Transverse colon (tissue), 4 donors: ENCODE data around the gene CELSR2. TPM values are rescaled to one million over a fixed set of nuclear protein-coding genes. Genes with fewer than 3 reads are reported as not detected.
"Not testable (repeated sequence)": the region's sequence is repeated elsewhere in the genome, so short reads cannot be mapped to it uniquely, and the experiment has no call there.

Experiments used
- DNase-seq: peaks from one replicate; pipeline ENCODE4 v3.0.0-alpha.2; 2019
- H3K27ac ChIP-seq, 4 donors: fragments of 200-600 bp; sonication (generic); 2 replicates each; pipeline ENCODE4 v1.5.1; 2016 to 2018; ENCODE audit warnings: inconsistent platforms in 4 of 4
- H3K27me3 ChIP-seq: fragments of 200-600 bp; sonication (generic); 2 replicates; pipeline ENCODE4 v1.5.1; 2017; ENCODE audit warnings: inconsistent platforms
- H3K36me3 ChIP-seq, 4 donors: fragments of 200-600 bp; sonication (generic); 2 replicates each; pipeline ENCODE4 v1.5.1; 2017 to 2019; ENCODE audit warnings: inconsistent platforms in 4 of 4
- H3K4me1 ChIP-seq, 4 donors: fragments of 200-600 bp; sonication (generic); 2 replicates each; pipeline ENCODE4 v1.5.1; 2017 to 2020; ENCODE audit warnings: inconsistent platforms in 4 of 4
- H3K4me3 ChIP-seq, 4 donors: fragments of 200-600 bp; sonication (generic); 1 replicate in 1 of 4; 2 replicates in 3 of 4; pipeline versions ENCODE4 v1.5.1 to v1.6.1; 2017 to 2019; ENCODE audit warnings: inconsistent platforms in 4 of 4
- H3K9me3 ChIP-seq, 2 donors: fragments of 200-600 bp; sonication (generic); 2 replicates each; pipeline ENCODE4 v1.5.1; 2017 to 2019; ENCODE audit warnings: inconsistent platforms in 2 of 2
- EP300 ChIP-seq: sonication (generic); formaldehyde crosslinking; IDR thresholded peaks from one replicate; pipeline ENCODE4 v1.6.1; 2017; ENCODE audit warnings: antibody characterized with exemption, low read depth
- POLR2A ChIP-seq: fragments of 450-650 bp; IDR thresholded peaks from one replicate; pipeline ENCODE4 v1.6.1; 2016; ENCODE audit warnings: antibody characterized with exemption, mild to moderate bottlenecking, moderate library complexity
- POLR2AphosphoS5 ChIP-seq, 3 donors: sonication (generic); formaldehyde crosslinking; IDR thresholded peaks; one replicate each; pipeline ENCODE4 v1.6.1; 2016; ENCODE audit warnings: antibody characterized with exemption in 3 of 3
- WGBS, 2 donors: methylation state at CpG; one replicate each; pipeline ENCODE4 v1.1.5; 2018; ENCODE audit warnings: low coverage in 1 of 2; 5-methylcytosine and 5-hydroxymethylcytosine counted together
- in situ Hi-C, 4 donors: fragments of 200-750 bp; cut with MboI; loops; one replicate each; pipeline versions ENCODE4 v1.15.0 to v1.15.1; 2017; ENCODE audit warnings: low sequenced_read_pairs in 3 of 4, low pct_ligation_motif_present in 1 of 4, low pct_unique_long_range_greater_than_20kb in 1 of 4
- intact Hi-C: fragments of 100-400 bp; cut with DNase I; formaldehyde crosslinking; loops from one replicate; pipeline ENCODE4 v1.15.1; 2023; ENCODE audit warnings: low total_unique reads
- total RNA-seq, 4 donors: library from RNA; depleted of rRNA; stranded (reverse); fragments of >200 nt; gene quantifications; one replicate each; pipeline ENCODE4 v1.1.0, GENCODE V29; 2016
- TF ChIP-seq, protein P1 (sequence below), 5 experiments: fragments of 200-600 bp in 3 of 5; fragments of 450-650 bp in 2 of 5; sonication (generic) in 3 of 5; IDR thresholded peaks; 1 replicate in 2 of 5; 2 replicates in 3 of 5; pipeline ENCODE4 v1.5.1; 2016 to 2017; ENCODE audit warnings: antibody characterized with exemption in 5 of 5, inconsistent platforms in 3 of 5, mild to moderate bottlenecking in 2 of 5, moderate library complexity in 1 of 5

CELSR2 gene
- total RNA-seq, 4 donors from 2014 or later: 1.8 to 3.7 (median 3.2) TPM

DNA sequence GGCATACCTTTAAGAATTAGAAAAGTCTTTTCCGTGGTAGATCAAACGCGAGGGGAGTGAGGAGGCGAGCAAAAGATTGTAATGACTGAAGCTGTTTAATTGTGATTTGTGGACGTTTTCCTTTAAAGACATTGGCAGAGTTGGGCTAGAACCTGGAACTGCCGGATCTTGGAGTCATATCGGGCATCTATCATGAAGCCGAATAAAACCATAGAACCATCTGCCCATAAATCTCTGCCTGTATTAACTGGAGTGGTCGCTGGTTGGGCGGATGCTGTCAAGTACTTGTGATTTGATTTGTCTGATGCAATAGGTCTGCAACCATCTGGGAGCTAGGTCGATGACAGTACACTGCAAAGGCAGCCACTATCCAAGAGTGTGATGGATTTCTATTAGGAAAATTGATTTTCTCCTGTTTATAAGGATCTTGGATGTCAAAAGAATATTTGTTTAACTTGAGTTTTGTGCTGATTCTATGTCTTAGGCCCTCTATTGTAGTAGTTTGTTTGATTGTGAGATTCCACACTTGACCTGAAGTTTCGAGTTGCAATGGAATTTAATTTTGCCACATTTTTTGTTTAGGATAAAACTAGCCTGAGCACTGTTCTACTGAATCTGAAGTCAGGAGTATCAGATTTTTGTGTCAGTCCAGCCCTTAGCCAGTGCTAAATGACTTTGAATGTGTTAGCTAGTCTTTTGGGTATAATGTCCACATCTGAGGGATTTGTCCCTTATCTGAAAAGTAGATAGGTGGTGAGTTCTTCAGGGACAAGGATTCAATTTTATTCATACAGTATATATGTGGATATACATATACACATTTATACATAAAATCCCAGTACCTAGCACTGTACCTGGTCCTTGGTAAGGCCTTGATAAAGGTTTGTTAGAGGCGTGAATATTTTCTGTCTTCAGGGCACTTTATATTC, 34.4 kb upstream of the CELSR2 start:
- Histone ChIP-seq H3K27me3 (no peaks in the 10 kb centered on the region), H3K27ac (peak overlapping the region; percentile 92 to 98 (median 96)), H3K36me3 (no peaks in the 10 kb centered on the region), H3K9me3 (no peaks in the 10 kb centered on the region), H3K4me1 (peaks cover 19 to 48% (median 32%) of the 10 kb centered on the region in 4 donors), H3K4me3 (peak overlapping the region; percentile 55 to 90 (median 82))
- peak in 2 of 3 donors; percentile 15 to 19 for TF ChIP-seq POLR2AphosphoS5 (IDR thresholded peaks at IDR 0.05)
- no peak for TF ChIP-seq EP300
- WGBS, 2 donors: 11 to 13% methylated on average over 10 to 13 of the region's 13 CpGs
- peak; percentile 59 for DNase-seq
- intact Hi-C loops (no loop called here), in situ Hi-C loops (no loop called here)

DNA sequence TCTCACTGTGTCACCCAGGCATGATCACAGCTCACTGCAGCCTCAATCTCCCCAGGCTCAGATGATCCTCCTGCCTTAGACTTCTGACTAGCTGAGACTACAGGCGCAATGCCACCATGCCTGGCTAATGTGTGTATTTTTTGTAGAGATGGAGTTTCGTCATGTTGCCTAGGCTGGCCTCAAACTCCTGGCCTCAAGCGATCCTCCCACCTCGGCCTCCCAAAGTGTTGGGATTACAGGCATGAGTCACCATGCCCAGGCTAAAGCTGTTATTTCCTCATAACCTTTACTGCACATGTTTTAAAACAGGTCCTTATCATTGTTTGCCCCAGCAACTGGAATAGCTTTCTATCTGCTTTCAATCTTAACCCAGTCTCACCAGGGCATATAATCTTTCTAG, 32.7 kb upstream of the CELSR2 start:
- WGBS, 2 donors: 77 to 87% methylated on average over 3 to 4 of the region's 4 CpGs
- no peak overlapping the region for H3K4me3 ChIP-seq
- in situ Hi-C loops: no loop called here
- H3K9me3 ChIP-seq: no peaks in the 10 kb centered on the region
- peak; percentile 36 for DNase-seq
- H3K27me3 ChIP-seq: no peaks in the 10 kb centered on the region
- TF ChIP-seq POLR2AphosphoS5 (IDR thresholded peaks at IDR 0.05): peak in 1 of 3 donors; percentile 41
- TF ChIP-seq, protein P1, sequence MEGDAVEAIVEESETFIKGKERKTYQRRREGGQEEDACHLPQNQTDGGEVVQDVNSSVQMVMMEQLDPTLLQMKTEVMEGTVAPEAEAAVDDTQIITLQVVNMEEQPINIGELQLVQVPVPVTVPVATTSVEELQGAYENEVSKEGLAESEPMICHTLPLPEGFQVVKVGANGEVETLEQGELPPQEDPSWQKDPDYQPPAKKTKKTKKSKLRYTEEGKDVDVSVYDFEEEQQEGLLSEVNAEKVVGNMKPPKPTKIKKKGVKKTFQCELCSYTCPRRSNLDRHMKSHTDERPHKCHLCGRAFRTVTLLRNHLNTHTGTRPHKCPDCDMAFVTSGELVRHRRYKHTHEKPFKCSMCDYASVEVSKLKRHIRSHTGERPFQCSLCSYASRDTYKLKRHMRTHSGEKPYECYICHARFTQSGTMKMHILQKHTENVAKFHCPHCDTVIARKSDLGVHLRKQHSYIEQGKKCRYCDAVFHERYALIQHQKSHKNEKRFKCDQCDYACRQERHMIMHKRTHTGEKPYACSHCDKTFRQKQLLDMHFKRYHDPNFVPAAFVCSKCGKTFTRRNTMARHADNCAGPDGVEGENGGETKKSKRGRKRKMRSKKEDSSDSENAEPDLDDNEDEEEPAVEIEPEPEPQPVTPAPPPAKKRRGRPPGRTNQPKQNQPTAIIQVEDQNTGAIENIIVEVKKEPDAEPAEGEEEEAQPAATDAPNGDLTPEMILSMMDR (IDR thresholded peaks at IDR 0.05): no peak
- H3K36me3 ChIP-seq: no peaks in the 10 kb centered on the region
- intact Hi-C loops: no loop called here
- H3K27ac ChIP-seq: peak overlapping the region; percentile 42 to 98 (median 96)
- peaks cover 19 to 48% (median 32%) of the 10 kb centered on the region in 4 donors for H3K4me1 ChIP-seq

DNA sequence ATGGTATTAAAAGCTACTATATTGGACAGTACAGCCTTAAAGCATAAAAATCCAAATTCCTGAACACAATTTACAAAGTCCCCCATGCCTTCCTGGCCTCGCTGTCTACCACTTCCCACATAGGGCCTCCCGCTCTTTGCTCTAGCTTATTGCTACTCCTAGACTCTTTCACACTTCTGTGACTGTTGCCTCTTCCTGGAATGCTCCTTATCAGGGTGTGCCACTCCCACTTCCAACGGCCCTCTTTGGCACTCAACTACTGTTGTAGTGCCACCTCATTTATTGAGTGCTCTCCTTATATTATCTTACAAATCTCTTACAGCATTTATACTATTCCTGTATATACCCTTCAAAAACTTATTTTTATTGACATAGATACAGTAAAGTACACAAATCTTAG, 30.8 kb upstream of the CELSR2 start:
- no peaks in the 10 kb centered on the region for H3K36me3 ChIP-seq
- WGBS, 2 donors: 56 to 74% methylated on average over 3 of the region's 3 CpGs
- H3K4me3 ChIP-seq: no peak overlapping the region
- no peaks in the 10 kb centered on the region for H3K27me3 ChIP-seq
- TF ChIP-seq, protein P1 (IDR thresholded peaks at IDR 0.05): no peak
- TF ChIP-seq POLR2AphosphoS5 (IDR thresholded peaks at IDR 0.05) (peak in 2 of 3 donors; percentile 54 to 70), EP300 (peak; percentile 77), POLR2A (peak; percentile 49)
- H3K9me3 ChIP-seq: no peaks in the 10 kb centered on the region
- peaks cover 19 to 43% (median 29%) of the 10 kb centered on the region in 4 donors for H3K4me1 ChIP-seq
- in situ Hi-C loops (no loop called here), intact Hi-C loops (no loop called here)
- peak; percentile 83 for DNase-seq
- H3K27ac ChIP-seq: peak overlapping the region; percentile 58 to 97 (median 84)

DNA sequence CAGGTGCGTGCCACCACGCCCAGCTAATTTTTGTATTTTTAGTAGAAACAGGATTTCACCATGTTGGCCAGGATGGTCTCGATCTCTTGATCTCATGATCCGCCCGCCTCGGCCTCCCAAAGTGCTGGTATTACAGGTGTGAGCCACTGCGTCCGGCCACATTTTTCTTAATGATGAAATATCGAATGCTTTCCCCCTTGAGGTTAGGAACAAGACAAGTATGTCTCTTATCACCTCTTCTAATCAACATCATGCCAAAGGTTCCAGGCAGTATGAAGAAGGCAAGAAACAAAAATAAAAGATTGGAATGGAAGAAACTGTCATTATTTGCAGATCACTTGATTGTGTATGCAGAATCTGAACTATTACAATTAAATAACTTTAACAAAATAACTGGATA, 28.1 kb upstream of the CELSR2 start:
- H3K27ac ChIP-seq, in situ Hi-C loops, DNase-seq, H3K36me3 ChIP-seq, H3K9me3 ChIP-seq, H3K4me3 ChIP-seq, H3K27me3 ChIP-seq, intact Hi-C loops: not testable (repeated sequence)
- WGBS, 2 donors: 94 to 96% methylated on average over 7 to 9 of the region's 9 CpGs
- H3K4me1 ChIP-seq: peaks cover 7 to 27% (median 15%) of the 10 kb centered on the region in 4 donors

DNA sequence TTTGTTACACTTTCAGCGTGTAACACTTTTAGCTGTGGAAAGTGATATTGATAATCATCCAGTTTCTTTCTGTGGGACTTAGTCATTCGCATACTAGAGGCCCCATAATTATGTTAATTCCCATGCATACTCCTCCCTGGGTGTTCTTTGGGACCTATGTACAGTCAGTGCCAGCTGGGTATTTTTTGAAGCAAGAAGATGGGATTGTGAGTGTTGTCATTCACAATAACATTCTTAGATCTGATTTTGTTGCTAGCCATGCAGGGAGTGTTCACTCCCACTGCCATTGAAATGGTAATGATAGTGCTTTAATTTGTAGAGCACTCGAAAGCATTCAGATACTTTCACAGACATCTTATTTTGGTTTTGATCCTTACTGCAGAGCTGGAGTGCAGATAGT, 24.0 kb upstream of the CELSR2 start:
- H3K4me1 ChIP-seq: no peaks in the 10 kb centered on the region
- TF ChIP-seq POLR2A (no peak), POLR2AphosphoS5 (IDR thresholded peaks at IDR 0.05) (no peak), EP300 (no peak)
- TF ChIP-seq, protein P1 (IDR thresholded peaks at IDR 0.05): no peak
- no peak for DNase-seq
- peaks cover 0 to 35% (median 13%) of the 10 kb centered on the region in 4 donors for H3K36me3 ChIP-seq
- in situ Hi-C loops: no loop called here
- 82 to 97% methylated on average over 3 of the region's 3 CpGs for WGBS, 2 donors
- H3K9me3 ChIP-seq: no peaks in the 10 kb centered on the region
- no peak overlapping the region for H3K4me3 ChIP-seq
- intact Hi-C loops: no loop called here
- no peak overlapping the region for H3K27ac ChIP-seq
- no peaks in the 10 kb centered on the region for H3K27me3 ChIP-seq
